ENCODE data around the gene C6orf47. TPM values are rescaled to one million over a fixed set of nuclear protein-coding genes. Genes with fewer than 3 reads are reported as not detected.
A peak's percentile ranks its signal among the peaks of the same experiment; 100 is the strongest.

The C6orf47 gene
- total RNA-seq, 1 donor from 2014 or later = 23.5 TPM

- peaks cover 6% of the 10 kb centered on the region for H3K36me3 Mint-ChIP-seq (ENCODE audit: low read depth)
- peak overlapping the region; percentile 76 for H3K4me3 Mint-ChIP-seq
- peaks cover 28% of the 10 kb centered on the region for H3K4me1 Mint-ChIP-seq
- H3K27ac Mint-ChIP-seq (ENCODE audit: unreplicated experiment) = no peak overlapping the region
- DNase-seq (ENCODE audit: low read depth, low spot score) = no peak
- TF ChIP-seq CTCF (conservative IDR thresholded peaks at IDR 0.05) = no peak
- peaks cover 14% of the 10 kb centered on the region for H3K27me3 Mint-ChIP-seq (ENCODE audit: low read depth)
- H3K9me3 Mint-ChIP-seq = no peaks in the 10 kb centered on the region
Measured at GRCh38 chr6:31683591-31683990, 23.0 kb upstream of the C6orf47 start.

- no peak overlapping the region for H3K27ac Mint-ChIP-seq (ENCODE audit: unreplicated experiment)
- peaks cover 14% of the 10 kb centered on the region for H3K27me3 Mint-ChIP-seq (ENCODE audit: low read depth)
- no peaks in the 10 kb centered on the region for H3K9me3 Mint-ChIP-seq
- peaks cover 28% of the 10 kb centered on the region for H3K4me1 Mint-ChIP-seq
- no peak for DNase-seq (ENCODE audit: low read depth, low spot score)
- no peak for TF ChIP-seq CTCF (conservative IDR thresholded peaks at IDR 0.05)
- H3K4me3 Mint-ChIP-seq = peak overlapping the region; percentile 82
- H3K36me3 Mint-ChIP-seq (ENCODE audit: low read depth) = peaks cover under 1% of the 10 kb centered on the region
Measured at GRCh38 chr6:31681135-31681671, 20.6 kb upstream of the C6orf47 start.

- no peaks in the 10 kb centered on the region for H3K9me3 Mint-ChIP-seq
Measured at GRCh38 chr6:31680226-31681134, 19.9 kb upstream of the C6orf47 start, which contains the start of gene LY6G5C. LY6G5C (minus strand) TSS chr6:31681067; CDS start chr6:31680373, 694 bp downstream.

GRCh38 chr6:31677955-31678354 lies 17.4 kb upstream of the C6orf47 start:
- Mint-ChIP-seq H3K27ac (ENCODE audit: unreplicated experiment) (no peak overlapping the region), H3K4me1 (peaks cover 20% of the 10 kb centered on the region)
- TF ChIP-seq CTCF (conservative IDR thresholded peaks at IDR 0.05) = no peak

More at GRCh38 chr6:31680226-31681134, 19.9 kb upstream of the C6orf47 start, which contains the start of gene LY6G5C:
- Mint-ChIP-seq H3K36me3 (ENCODE audit: low read depth) (no peaks in the 10 kb centered on the region), H3K27me3 (ENCODE audit: low read depth) (peaks cover 14% of the 10 kb centered on the region), H3K4me3 (peak within 1 kb of the TSS; percentile 82), H3K4me1 (peaks cover 28% of the 10 kb centered on the region), H3K27ac (ENCODE audit: unreplicated experiment) (peak within 1 kb of the TSS; percentile 84)
- peak; percentile 73 for DNase-seq (ENCODE audit: low read depth, low spot score)
- peak; percentile 81 for TF ChIP-seq CTCF (conservative IDR thresholded peaks at IDR 0.05)

GRCh38 chr6:31676904-31677303 lies 16.3 kb upstream of the C6orf47 start:
- DNase-seq (ENCODE audit: low read depth, low spot score) = no peak
- no peak for TF ChIP-seq CTCF (conservative IDR thresholded peaks at IDR 0.05)
- peaks cover 14% of the 10 kb centered on the region for H3K4me1 Mint-ChIP-seq
- no peaks in the 10 kb centered on the region for H3K36me3 Mint-ChIP-seq (ENCODE audit: low read depth)
- peak overlapping the region; percentile 32 for H3K4me3 Mint-ChIP-seq
- no peak overlapping the region for H3K27ac Mint-ChIP-seq (ENCODE audit: unreplicated experiment)
- no peaks in the 10 kb centered on the region for H3K9me3 Mint-ChIP-seq
- peaks cover 12% of the 10 kb centered on the region for H3K27me3 Mint-ChIP-seq (ENCODE audit: low read depth)

More at GRCh38 chr6:31677955-31678354, 17.4 kb upstream of the C6orf47 start:
- H3K9me3 Mint-ChIP-seq = no peaks in the 10 kb centered on the region
- H3K36me3 Mint-ChIP-seq (ENCODE audit: low read depth) = no peaks in the 10 kb centered on the region
- H3K4me3 Mint-ChIP-seq = no peak overlapping the region
- no peak for DNase-seq (ENCODE audit: low read depth, low spot score)
- H3K27me3 Mint-ChIP-seq (ENCODE audit: low read depth) = peaks cover 14% of the 10 kb centered on the region

All from neural crest cell (in vitro differentiated cells).